LNCAP (cell line): Measurements from ENCODE around the gene PSKH1.

Experiments
- CTCF ChIP-seq: fragments of 450-650 bp; IDR thresholded peaks from 2 replicates; pipeline ENCODE4 v1.5.1; 2017; ENCODE audit warnings: mild to moderate bottlenecking

The PSKH1 gene

GRCh38 chr16:67949645-67950044 lies 56.6 kb downstream of the PSKH1 start:
- no peak for TF ChIP-seq CTCF

GRCh38 chr16:67950335-67950843 lies 57.3 kb downstream of the PSKH1 start:
- TF ChIP-seq CTCF: no peak

- TF ChIP-seq CTCF: no peak
Observed at GRCh38 chr16:67951485-67951884, 58.4 kb downstream of the PSKH1 start.

GRCh38 chr16:67953641-67954375 lies 60.8 kb downstream of the PSKH1 start:
- TF ChIP-seq CTCF: no peak

GRCh38 chr16:67954421-67955196 lies 61.6 kb downstream of the PSKH1 start:
- TF ChIP-seq CTCF: no peak

GRCh38 chr16:67957622-67958021 lies 64.6 kb downstream of the PSKH1 start:
- TF ChIP-seq CTCF: no peak

GRCh38 chr16:67959536-67960329 lies 66.7 kb downstream of the PSKH1 start:
- no peak for TF ChIP-seq CTCF
